Medulla oblongata (tissue), 1 donor: ENCODE measurements around the gene HMGB4.

ENCODE experiments used
- DNase-seq: peaks from one replicate; pipeline ENCODE4 v3.0.0-alpha.2; 2015; ENCODE audit errors: extremely low spot score

Gene HMGB4

DNA sequence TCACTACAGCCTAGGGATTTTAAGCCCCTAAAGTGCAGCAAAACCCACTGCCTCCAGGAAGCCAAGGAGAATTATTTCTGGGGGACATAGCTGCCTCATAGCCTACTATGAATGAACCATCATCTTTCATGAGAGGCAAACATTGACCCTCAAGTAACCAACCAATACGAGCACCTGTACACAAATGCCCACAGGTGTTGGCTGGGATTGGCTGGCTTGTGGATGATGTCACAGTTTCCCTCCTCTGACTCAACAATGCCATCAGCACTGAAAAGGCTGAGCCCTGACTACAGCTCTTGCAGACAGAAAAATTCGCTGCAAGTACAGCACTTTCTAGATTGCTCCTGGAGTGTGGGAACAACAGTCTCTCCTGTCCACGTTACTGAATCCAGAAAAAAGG lies at the start of gene HMGB4:
TSS of gene HMGB4 (plus strand) at position 301 of the 400 bp plus-strand sequence. CDS start 113 bp downstream, outside the sequence.
- DNase-seq = no peak

DNA sequence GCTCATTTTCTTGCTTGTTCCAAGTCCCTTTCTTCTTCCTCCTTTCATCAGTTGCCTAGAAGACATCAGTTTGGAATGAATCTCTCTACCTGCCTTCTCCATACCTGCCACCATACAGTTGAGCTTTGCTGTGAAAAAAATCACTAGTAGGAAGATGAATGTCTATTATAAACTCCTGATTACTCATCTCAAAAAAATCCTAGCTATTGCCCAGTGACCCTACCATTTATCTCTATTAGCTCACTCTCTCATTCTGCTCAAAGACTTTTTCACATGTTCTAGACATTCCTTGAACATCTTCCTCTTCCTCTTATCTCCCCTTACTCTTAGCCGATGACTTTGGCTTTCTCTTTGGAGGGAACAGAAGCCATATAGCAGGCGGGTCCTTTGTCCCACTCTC lies 49.7 kb upstream of the HMGB4 start:
- no peak for DNase-seq

GRCh38 chr1:33815061-33815460 lies 48.8 kb upstream of the HMGB4 start:
- DNase-seq = no peak

DNA sequence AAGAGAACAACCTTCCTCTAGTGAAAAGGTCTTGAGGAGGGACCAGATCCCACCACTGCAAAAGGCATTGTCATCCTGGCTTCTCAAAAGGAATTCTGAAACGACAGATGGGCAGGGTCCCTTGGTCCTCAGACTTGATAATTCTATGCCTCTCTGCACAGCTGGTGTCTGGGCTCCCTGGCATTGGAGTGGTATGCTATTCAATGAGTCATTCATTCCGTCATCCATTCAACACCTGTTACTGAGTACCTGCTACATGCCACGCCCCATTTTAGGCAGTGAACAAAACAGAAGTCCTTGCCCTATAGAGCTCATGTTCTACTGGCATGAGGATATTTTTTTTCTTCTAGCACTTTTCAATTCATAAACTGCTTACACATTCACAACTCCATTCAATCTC lies 45.8 kb upstream of the HMGB4 start:
- no peak for DNase-seq

- no peak for DNase-seq
Measured at GRCh38 chr1:33819290-33819912, 44.5 kb upstream of the HMGB4 start.

GRCh38 chr1:33819913-33820311 lies 44.0 kb upstream of the HMGB4 start:
- no peak for DNase-seq

DNA sequence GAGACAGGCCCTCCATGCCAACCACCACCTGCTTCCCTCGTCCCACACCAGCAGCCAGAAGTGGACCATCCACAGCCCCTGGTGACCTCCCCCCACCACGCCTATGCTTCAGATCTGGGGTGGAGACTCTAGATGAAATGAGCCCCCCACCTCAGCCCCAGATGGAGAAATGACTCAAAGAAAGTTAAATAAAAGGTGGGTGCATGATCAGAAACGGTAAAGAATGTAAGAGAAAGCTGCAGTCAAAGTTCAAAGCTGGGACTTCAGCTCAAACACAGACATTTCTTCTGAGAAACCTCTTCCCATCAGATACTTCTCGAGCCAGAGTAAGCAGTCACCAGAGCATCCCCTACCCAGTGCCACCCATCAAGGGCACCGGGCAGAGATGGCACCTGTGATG lies 43.1 kb upstream of the HMGB4 start:
- no peak for DNase-seq

GRCh38 chr1:33821291-33821690 lies 42.6 kb upstream of the HMGB4 start:
- no peak for DNase-seq

- no peak for DNase-seq
Measured at GRCh38 chr1:33822396-33822795, 41.5 kb upstream of the HMGB4 start.

- DNase-seq = no peak
Measured at GRCh38 chr1:33823401-33823800, 40.5 kb upstream of the HMGB4 start.

GRCh38 chr1:33823830-33824229 lies 40.0 kb upstream of the HMGB4 start:
- DNase-seq = no peak

DNA sequence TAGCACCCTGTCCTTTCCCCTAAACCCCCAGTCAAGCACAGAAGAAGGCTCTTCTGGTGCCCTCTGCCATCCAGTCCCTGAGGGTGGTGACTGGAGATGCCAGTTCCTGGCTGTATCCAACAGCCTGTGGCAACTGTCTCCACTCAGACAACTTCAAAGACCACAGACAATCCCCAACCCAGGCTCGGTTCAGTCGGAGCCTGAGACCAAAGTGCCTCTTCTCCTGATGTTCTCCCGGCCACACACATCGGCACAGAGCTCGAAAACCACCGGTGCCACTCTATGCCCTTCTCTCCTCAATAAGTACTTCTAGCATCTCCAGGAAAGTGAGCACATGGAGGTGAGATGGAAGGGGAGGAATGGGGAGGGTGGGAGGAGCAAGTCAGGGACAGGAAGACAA lies 39.6 kb upstream of the HMGB4 start:
- DNase-seq = no peak

DNA sequence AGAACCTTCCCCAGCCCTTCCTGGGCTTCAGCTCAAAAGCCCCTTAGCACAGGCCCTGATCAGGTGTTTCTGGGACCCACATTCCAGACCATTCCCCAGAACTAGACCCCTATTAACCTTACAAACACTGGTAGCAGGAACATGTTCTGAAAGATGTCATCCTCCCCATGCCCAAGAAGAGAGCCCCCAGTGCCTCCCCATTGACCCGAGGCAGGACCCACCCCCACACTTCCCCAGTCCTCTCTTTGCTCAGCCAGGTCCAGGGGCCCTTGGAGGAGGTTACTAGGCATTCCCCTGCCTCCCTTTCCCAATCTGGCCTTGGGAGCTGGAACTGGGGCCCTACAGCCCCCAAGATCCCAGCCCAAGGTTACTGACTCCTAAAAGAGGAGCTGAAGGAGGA lies 38.9 kb upstream of the HMGB4 start:
- DNase-seq = no peak

DNA sequence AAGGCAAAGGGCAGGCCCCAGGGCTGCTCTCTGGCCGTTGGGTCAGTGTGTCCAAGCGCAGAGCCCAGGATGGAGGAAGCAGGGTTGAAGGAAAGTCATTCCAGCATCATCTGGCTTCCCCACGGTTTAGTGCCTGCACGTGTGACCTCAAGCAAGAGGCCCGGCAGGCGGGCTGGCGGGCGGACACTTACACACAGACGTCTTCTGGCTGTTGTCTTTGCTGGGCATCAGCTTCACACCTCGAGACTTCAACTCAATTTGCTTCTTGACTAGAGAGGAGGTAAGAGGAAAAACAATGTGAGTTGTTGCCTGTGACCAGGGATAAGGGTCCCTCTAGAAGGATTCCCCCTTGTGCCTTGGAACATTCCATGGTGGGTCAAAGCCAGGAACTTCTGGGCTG lies 38.4 kb upstream of the HMGB4 start:
- no peak for DNase-seq

- DNase-seq = no peak
Measured at GRCh38 chr1:33826311-33826710, 37.6 kb upstream of the HMGB4 start.

DNA sequence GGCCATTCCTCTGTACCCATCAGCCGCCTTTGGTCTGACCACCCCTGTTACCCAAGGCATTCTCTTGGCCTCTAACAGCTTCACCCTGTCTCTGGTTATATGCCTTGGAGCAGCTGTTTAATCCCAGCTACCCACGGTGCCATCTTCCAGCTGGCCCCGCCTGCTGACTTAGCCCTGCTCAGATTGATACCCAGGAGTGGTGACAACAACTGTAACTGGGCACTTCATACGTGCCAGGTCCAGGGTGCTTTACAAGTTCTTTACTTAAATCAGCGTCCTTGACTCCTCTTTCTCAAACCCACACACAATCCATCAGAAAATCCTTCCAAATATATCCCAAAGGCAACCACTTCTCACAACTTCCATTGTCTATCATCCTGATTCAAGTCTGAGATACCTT lies 37.2 kb upstream of the HMGB4 start:
- DNase-seq = no peak

DNA sequence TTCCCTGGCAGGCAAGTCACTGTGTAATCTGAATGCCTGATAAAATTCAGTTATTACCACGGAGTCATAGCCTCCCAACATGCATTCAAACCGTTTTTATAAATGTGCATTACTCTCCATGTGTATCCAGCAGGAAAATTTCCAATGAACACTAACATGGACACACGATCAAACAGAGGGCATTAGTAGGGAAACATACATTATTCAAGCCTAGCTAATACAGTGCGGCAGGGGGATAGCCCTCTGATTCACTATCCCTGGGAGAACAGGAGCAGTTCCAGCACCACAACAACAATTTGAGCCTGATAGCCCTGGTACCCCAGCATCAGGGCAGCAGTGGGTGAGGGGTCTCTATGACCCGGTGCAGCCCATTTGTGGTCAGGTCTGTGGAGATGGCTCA lies 35.8 kb upstream of the HMGB4 start:
- DNase-seq = no peak

DNA sequence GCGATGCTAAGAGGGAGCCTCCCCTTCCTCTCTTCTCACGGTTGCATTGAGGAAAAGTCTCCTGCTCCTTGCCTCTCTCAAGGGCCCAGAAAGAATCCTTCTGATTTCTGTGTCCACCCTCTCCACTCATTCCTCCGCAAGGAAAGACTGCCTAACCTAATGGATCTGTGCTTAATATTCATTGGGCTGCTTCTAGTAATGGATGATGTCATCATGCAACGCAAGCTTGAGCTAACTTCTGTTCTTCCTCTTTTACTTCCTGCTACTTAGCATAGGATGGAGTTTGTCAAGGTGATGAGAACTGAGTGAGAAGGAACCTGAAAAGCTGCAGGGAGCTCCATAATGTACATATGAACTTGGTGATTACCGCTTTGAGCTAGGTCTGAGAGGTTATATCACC lies 35.2 kb upstream of the HMGB4 start:
- no peak for DNase-seq

GRCh38 chr1:33836911-33837310 lies 27.0 kb upstream of the HMGB4 start:
- no peak for DNase-seq

DNA sequence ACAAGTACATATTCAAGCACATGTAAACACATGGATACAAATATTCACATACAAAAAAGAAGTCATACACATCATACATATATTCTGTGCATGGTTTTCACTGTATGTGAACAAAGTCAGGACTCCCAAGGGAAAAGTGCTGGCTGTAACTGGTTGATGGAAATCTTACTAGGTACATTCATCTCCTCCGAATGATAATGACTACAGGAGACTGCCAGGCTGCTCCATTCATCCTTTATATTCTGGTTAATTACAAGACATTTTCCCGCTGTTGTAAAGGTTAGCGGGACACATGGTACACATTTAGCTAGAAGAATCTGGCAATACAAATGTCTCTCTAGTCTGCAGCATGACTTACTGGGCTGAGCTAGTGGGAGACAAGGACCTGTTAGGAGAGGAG lies 26.2 kb upstream of the HMGB4 start:
- no peak for DNase-seq

DNA sequence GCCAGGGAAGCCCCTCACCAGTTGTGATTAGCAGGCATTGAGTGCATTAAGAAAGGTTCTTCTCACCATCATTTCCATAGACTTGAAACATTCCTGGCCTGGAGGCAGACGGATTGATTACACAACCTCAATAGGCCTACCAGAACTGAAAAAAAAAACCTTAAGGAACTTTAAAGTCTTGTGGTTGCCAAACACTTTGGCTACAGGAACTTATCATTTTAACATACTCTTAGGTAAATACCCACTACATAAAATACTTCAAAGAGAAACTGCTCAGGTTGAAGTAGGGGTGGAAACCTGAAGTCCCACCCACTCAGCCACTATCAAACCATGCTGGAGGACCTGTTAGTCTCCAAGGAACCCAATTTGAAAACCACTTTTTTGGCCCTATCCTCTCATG lies 22.4 kb upstream of the HMGB4 start:
- DNase-seq = no peak

DNA sequence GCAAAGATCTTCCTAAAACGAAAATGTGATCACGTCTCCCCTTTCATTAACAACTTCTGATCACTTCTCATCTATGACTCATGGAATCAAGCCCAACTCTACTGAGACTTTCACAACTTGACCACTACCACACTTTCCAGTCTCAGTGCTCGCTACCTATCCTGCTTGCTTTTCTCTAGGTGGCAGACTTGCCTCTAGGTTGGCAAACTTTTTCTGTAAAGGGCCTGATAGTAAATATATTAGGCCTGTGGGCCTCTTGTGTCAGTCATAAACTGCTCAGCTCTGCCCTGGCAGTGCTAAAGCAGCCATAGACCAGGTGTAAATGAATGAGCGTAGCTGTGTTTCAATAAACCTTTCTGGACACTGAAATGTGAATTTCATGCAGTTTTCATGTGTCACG lies 21.5 kb upstream of the HMGB4 start:
- no peak for DNase-seq

DNA sequence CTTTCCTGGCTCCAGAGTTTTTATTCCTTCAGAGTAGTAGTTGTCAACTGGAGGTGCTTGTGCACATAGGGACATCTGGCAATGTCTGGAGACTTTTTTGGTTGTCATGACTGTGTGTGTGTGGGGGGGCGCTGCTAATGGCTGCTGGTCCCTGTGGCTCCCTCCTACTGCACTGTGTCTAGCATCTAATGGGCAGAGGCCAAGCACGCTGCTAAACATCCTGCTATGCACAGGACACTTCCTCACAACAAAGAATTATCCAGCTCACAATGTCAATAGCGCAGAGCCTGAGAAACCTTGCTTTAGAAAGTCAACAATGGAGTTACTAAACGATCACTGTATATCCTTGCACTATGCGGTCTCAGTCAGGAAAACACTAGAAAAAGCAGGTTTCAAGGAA lies 19.7 kb upstream of the HMGB4 start:
- DNase-seq = no peak

DNA sequence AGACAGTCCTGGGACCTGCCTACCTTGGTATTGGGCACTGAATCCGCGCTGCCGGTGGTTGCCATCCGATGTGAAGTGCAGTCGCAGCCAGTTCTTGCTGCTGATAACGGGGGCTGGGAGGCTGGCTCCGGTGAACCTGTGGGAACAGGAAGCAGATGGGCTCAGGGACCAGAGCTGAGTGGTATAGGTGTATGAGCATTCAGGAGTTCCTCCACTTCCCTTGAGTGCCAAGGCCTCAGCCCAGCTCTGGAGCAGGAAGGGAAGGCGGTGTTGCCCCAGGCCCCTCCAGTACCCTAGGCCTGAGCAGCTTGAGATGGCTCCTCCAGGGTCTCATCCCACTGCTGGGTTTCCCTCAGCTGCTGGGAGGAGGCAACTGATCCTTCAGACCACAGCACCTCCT lies 17.0 kb upstream of the HMGB4 start:
- no peak for DNase-seq
